GM19240 (cell line): Measurements from ENCODE around the gene EPHA4.

Experiments
- DNase-seq: peaks from one replicate; pipeline ENCODE4 v3.0.0; 2011; ENCODE audit warnings: low spot score; ENCODE audit not compliant: insufficient read length

EPHA4 gene

DNA sequence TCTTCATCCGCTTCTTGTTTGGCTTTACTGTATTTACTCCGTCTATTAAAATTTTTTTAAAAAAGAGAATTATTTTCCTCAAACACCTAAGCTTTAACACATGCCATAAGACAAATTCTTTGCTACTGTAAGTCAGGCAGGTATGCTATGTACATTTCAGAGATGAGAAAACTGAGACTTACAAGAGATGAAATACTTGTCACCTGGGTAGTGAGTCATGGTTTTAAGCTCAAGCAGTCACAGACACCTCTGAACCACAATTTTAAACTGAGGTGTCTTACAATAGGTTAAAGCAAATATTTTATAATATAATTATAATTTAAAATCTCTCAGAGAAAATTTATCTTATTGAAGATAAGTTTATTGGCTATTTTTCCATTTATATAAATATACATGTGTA lies 126.0 kb downstream of the EPHA4 start:
- DNase-seq = no peak

- DNase-seq = no peak
Measured at GRCh38 chr2:221444106-221444505, 128.0 kb downstream of the EPHA4 start.

GRCh38 chr2:221443645-221444044 lies 128.5 kb downstream of the EPHA4 start:
- DNase-seq = no peak

DNA sequence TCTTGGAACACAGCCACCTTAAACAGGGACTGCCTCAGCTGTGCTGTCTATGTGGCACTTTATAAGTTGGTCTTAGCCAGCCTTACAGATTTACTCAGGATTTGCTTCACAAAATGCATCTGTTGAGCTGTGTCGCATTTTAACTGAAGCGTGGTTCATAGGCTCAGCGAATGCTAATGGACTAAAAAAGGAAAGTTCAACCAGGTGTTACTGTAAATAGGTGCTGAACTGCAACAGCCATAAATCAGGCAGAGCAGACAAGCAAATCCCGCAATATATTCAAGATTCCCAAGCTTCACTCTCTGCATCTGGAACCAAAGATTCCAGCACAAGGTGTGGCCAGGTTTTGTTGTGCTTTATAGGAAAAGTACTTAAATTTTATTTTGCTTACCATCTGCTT lies 130.0 kb downstream of the EPHA4 start:
- DNase-seq = no peak

GRCh38 chr2:221439761-221440479 lies 132.2 kb downstream of the EPHA4 start:
- no peak for DNase-seq

- no peak for DNase-seq
Measured at GRCh38 chr2:221437056-221437455, 135.0 kb downstream of the EPHA4 start.

DNA sequence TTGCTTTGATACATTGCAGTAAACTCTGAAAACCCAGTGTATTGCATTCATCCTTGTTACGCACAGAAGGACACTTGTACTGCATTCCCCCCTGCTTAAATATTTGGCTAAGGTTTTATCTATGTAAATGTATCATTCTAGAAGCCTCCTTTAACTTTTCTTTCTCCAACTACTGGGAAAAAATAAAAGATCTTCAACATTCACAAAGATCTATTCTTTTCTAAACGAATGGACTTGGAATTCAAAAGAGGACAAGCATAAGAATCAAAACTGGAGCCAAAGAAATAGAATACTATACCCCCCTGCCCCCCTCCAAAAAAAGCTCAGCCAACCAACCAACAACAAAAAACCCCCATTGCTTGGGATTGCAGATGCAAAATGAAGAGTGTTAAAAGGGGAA lies 136.9 kb downstream of the EPHA4 start:
- no peak for DNase-seq

DNA sequence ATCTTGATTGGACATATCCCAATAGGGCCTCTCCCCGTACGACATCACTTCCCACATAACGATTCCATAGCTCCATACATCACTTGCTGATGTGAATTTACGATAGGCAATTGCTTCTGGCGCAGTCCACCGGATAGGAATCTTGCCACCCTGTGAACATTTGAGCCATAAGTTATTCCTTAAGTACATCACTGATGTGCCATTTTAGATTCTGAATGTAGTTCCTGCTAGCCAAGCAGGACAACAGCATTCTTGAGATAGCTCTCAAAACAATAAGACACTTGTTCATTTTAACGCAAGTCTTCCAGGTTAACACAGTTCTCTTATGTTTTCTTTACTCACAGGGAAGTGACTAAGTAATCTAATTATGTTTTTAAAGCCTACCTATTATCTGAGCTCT lies 138.0 kb downstream of the EPHA4 start:
- no peak for DNase-seq

DNA sequence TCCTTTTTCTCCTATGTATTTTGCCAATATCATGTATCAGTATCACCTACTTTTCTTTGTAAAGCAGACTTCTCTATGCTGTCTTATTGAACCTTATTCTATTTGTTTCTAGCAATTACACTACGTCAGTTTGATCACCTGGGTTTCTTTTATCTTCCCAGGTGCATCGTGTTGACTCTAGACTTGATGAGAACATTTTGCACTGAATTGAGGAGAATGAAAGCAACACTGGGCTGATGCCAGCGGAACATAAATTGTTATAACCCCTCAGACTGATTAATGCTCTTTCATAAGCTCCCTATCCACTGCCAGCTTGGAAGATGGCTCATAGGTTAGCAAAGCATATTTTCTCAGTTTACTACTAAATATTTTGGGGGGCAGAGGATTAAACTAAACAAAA lies 140.6 kb downstream of the EPHA4 start:
- DNase-seq = no peak

GRCh38 chr2:221429741-221430491 lies 142.2 kb downstream of the EPHA4 start:
- DNase-seq = no peak

GRCh38 chr2:221428896-221429295 lies 143.2 kb downstream of the EPHA4 start:
- no peak for DNase-seq

DNA sequence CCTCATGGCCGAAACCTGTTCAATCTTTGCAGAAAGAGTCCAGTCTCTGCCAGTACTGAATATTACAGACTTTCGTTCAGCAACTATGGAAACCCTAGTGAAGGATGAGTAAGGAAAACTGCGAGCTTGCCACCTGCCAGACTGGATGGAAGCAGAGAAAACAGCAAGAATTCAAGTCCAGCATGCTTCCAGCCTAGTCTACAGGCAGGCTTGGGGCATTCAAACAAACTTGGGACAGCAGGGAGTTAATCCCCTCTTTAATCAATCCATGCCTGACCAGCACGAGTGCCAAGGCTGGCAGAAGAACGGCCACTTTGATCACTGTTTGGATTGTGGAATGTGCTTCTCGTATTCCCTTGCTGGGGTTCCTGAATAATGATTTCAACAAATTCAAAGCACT lies 145.2 kb downstream of the EPHA4 start:
- DNase-seq = no peak

- no peak for DNase-seq
Measured at GRCh38 chr2:221425891-221426290, 146.2 kb downstream of the EPHA4 start.

- no peak for DNase-seq
Measured at GRCh38 chr2:221425353-221425752, 146.8 kb downstream of the EPHA4 start.

GRCh38 chr2:221423210-221423804 lies 148.8 kb downstream of the EPHA4 start:
- DNase-seq = no peak

DNA sequence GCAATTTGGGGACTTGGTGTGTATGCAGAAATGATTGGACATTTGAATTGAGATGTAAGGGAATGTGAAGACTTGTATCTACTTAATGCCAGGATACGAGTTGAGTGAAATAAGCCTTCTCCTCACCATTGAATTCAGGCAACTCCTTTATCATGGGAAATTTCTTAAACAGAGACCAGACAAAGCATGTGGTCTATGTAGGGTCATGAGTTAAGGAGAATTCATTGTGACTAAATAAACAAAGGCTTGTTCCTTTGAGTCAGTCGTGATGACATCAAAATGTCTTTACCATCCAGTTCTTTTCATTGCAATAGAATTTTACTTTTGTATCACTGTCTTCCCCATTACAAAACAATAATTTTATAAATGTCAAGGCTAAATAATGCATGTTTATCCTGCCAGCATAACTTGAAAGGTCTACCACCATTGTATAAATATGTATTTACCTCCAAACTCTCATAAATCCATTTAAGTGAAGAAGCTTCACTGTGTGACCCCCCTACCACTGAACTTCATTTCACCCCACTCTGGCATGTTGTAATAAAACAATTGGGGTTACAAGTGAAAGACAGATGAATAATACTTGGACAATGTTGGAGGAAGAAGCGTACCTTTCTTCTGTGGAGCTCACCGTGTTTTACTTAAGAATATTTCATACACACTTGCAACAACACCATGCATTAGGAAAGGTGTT lies 149.4 kb downstream of the EPHA4 start:
- no peak for DNase-seq

- no peak for DNase-seq
Measured at GRCh38 chr2:221420245-221420644, 151.9 kb downstream of the EPHA4 start.

GRCh38 chr2:221415789-221416188 lies 156.3 kb downstream of the EPHA4 start:
- DNase-seq = no peak

- DNase-seq = no peak
Measured at GRCh38 chr2:221412978-221413377, 159.1 kb downstream of the EPHA4 start.

DNA sequence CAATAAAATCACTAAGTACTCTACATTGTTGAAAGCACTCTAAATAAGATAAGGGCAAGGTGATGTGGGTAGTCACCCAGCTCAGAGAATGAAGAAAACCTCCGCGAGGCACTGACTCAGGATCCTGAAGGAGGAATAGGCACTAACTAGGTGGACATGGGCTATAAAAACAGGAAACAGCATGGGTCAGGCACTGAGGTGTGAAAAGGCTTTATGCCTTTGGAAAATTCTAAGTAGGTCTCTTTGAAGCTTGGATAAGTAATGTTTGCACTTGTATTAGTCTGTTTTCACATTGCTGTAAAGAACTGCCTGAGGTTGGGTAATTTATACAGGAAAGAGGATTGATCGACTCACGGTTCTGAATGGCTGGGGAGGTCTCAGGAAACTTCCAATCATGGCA lies 161.6 kb downstream of the EPHA4 start:
- no peak for DNase-seq

DNA sequence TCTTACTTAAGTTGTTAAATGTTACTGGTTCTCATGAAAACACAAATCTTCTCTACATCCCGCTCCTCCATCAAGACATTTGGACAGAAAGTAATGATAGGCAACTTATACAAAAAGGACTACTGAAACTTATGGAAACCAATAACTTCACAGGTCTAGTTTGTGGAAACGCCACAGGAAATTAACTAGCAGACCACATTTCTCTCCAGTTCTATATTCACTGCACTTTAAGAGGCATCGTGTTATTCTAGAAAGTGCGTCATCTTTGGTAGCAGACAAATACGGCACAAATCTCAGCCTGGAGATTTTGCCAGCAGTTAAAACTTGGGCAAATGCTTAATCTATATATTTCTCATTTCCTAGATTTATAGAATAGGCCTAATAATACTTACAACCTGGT lies 164.3 kb downstream of the EPHA4 start:
- DNase-seq = no peak

GRCh38 chr2:221405521-221405920 lies 166.6 kb downstream of the EPHA4 start:
- DNase-seq = no peak
